Medulla oblongata (tissue), 1 donor: Measurements from ENCODE around the gene CACUL1.
"Not testable (repeated sequence)": the region's sequence is repeated elsewhere in the genome, so short reads cannot be mapped to it uniquely, and the experiment has no call there.

ENCODE experiments used
- DNase-seq: peaks from one replicate; pipeline ENCODE4 v3.0.0-alpha.2; 2015; ENCODE audit errors: extremely low spot score

Gene CACUL1

DNA sequence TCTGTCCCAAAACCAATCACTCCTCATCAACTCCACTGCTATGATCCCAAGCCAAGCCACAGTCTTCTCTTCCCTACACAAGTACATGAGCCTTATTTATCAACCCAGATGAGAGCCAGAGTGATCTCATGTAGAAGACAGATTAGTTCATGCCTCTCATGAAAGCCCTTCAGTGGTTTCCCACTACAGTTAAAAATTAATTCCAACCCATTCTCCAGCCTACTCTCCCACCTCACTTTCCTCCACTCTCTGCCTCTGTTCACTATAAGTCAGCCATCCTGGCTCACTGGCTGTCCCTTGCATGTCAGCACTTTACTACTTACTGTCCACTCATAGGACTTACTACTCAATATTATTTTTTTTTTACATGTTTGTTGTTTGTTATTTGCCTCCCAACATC lies 67.3 kb downstream of the CACUL1 start:
- no peak for DNase-seq

- no peak for DNase-seq
Observed at GRCh38 chr10:118682533-118682932, 72.2 kb downstream of the CACUL1 start.

DNA sequence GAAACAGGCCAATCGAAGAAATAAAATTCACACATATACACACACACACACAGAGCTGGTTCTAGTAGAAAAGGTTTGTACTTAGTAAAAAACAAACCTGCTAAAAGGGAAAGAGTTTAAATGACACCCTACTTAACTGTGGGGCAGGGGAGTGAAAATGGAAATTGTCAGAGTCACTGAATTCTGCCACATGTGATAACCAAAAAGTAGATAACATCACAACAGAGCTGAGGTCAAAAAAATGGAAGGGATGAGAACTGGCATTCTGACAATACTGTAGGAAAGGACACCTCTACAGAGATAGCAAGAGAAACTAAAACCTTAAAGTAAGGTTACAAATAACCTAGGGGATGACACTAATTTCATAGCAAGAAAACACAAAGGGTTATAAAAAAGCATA lies 74.6 kb downstream of the CACUL1 start:
- DNase-seq = no peak

GRCh38 chr10:118674226-118674919 lies 80.4 kb downstream of the CACUL1 start:
- DNase-seq = no peak

DNA sequence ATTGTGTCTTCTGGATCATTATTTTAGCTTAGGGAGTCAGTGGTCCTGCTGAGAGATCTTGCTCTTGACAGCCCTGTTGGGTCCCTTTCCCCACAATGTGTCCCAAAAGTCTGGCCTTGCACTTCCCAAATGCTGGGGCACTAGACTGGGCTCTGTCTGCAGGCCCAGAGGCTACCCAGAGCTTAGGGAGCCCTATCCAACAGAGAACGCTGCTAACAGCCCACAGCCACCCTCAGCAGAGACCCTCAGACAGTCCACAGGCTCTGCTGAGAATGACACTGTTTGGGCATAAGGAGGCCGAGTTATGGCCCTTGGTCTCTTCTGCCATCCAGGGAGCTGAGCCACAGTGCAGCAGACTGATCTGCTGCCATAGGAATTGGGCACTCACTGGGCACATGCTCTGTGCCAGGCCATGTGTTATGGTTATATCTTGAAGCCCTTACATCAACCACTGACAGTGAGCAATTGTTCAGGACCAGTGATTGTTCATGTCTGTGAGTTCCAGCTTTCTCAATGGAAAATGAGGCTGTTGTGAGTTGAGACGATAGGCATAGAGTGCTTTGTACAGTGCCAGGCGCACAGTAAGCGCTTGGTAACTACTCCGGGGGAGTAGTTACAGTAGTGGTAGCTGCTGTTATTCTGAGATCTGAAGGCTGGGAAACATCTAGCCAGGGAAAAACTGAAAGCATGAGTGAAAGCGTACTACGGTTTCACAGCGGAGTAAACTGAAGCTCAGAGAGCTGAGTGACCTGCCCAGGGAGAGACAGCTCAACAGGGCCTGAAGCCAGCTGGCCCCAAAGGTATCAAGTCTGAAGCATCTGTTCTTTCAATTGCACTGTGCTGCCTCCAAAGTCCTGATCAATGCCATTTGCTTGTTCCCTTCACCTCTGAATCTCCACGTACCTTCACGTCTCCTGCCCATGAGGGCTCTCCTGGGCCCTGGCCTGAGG lies 81.7 kb downstream of the CACUL1 start:
- peak; percentile 88 for DNase-seq

DNA sequence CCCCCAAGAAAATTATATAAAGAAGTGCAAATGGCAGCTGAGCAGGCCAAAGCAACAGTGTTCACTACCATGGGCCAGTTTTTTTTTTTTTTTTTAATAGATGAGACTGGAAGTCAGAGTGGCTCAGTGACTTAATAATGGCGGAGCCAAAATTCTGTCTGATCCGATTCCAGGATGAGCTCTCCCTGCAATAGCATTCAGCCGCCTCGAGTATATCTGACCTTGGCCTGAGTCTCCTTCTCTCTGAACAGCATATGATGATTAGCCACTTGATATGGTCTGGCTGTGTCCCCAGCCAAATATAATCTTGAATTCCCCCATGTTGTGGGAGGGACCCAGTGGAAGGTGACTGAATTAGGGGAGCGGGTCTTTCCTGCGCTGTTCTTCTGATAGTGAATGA lies 82.6 kb downstream of the CACUL1 start:
- no peak for DNase-seq

GRCh38 chr10:118671221-118671620 lies 83.5 kb downstream of the CACUL1 start:
- DNase-seq = not testable (repeated sequence)

- DNase-seq = no peak
Observed at GRCh38 chr10:118670472-118671124, 84.2 kb downstream of the CACUL1 start.

DNA sequence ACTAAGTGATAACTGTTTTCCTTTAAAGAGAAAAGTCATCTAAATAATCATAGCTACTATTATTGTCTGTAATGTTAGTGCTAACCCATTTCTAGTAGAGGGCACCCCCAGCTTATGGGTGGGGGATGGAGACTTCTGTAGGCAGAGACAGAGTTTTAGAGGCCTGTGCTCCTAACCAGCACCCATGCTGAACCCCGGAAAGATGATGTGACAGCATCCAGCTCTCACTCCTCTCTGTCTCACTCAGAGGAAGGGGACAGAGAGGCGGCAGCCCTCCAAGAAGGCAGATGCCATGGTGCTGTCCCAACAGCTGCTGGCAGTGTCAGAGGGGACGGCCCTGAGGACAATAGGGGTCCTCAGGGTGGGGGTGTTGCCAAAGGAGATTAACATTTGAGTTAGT lies 84.9 kb downstream of the CACUL1 start:
- DNase-seq = no peak

DNA sequence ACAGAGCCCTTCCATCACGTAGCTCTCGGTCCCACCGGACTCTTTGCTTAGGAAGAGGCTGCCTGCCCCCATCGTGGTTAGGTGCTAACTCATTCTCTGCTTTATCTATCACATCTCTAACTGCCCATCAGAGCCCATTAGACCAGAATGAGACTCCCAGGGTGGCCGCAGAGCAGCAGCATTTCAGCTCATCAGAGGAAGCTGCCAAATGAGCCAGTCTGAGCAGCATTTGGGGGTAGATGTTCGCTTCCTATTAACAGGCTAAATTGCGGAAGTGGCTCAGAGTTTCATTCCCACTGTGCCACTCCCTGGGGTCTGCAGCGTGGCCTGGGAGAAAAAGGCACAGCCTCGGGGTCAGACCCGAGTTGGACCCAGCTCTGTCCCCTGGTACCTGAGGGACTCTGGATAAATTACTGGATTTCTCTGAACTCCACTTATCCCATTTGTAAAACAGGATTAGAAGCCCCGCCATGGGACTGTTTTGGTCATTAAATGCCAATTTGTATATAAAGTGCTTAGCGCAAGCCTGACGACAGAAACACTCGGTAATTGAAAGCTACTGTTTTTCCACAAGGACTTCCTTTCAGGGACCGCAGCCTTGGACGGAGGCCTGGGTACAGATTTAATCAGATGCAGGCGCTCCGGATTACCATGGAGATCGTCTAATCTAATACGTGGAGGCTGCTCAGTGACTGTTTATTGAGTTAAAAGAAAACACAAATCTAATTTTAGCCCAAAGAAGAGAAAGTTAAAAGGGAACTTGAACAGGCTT lies 85.6 kb downstream of the CACUL1 start:
- DNase-seq = peak; percentile 86

DNA sequence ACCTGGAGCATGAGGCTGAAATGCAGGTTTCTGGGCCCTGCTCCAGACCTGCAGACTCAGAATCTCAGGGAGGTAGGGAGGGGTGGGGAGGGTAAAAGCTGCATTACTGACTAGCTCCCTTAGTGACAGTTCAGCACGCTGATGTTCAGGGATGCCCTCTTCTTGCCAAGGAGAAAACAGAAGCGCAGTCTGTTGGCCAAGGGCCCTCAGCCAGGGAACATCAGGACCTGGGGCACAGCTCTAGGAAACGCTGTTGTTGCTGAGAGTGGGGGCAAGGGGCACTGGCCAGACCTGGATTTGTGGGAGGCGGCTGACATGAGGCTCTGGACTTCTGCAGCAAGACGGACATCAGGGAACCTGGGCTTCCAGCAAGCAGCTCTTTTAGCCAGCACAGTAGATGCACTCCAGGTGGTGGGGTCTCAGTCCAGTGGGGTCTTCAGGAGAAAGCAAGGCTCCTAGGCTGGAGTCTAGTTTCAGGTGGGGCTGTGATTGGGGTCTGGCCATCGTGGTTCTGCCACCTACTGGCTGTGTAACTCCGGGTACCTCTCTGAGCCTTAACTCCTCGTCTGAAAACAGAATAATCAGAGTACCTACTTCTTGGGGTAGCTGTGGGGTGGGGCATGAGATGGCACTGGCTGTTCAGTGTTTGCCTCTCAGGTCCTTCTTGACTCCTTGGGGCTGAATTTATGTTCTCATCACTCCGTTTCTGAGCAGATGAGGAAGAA lies 86.4 kb downstream of the CACUL1 start:
- DNase-seq = peak; percentile 62

GRCh38 chr10:118667732-118668131 lies 87.0 kb downstream of the CACUL1 start:
- DNase-seq = no peak

DNA sequence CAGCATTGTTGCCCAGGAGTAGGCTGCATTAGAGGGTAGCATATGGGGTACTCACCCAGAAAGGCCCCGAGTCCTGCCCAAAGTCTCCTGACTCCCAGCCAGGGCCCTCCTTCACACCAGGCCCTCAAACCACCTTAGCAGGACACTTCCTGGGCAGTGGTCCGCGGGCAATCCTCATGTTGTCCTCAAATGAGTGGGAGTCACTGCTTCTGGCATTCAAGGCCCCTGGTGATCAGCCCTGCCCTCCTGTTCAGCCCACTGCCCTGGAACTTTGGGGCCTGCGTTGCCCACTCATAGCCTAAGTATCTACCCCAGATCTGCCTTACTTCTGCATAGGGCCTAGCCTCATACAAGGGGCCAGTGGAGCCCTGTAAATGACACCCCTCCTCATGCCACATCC lies 88.4 kb downstream of the CACUL1 start:
- no peak for DNase-seq

GRCh38 chr10:118664321-118664720 lies 90.4 kb downstream of the CACUL1 start:
- DNase-seq = no peak

- DNase-seq = no peak
Observed at GRCh38 chr10:118663176-118663575, 91.6 kb downstream of the CACUL1 start.

DNA sequence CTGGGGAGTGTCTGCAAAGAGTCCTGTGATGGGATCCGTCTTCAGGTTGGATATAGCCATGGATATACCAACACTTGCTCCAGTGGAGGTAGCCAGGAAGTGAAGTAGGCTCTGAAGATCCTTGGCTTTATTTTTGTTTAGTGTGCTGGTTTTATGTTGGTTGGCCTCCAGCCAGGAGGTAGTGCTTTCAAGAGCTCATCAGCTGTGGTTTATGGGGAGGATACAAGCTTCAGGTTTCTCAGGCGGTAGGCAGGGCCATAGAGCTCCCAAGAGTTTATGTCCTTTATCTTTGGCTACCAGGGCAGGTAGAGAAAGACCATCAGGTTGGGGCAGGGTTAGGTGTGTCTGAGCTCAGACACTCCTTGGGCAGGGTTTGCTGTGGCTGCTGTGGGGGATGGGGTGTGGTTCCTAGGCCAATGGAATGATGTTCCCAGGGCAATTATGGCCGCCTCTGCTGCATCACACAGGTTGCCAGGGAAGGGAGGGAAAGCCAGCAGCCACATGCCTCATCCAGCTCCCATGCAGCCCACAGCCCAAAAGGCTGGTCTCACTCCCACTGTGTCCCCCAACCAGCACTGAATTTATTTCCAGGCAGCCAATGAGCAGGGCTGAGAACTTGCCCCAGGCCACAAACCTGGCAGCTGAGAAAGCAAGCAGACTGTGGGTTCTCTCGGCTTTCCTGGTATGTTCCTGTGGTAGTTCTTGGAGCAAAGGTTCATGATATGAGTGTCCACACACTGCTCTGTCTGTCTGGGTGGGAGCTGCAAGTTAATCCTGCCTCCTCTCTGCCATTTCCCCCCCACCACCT lies 92.3 kb downstream of the CACUL1 start:
- no peak for DNase-seq

DNA sequence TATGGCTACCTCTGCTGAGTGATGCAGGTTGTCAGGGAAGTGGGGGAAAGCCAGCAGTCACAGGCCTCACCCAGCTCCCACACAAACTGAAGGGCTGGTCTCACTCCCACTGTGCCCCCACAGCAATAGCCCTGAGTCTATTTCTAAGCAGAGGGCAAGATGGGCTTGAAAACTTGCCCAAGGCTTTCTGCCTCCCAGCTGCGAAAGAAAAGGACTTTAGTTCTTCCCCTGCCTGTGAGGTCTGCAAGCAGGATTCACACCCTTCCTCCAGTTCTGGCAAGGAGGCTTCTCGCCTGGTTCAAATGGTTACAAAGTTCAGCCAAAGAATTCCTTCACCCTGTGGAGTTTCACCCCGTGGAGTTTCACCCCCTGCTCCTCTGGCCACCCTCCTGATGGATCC lies 96.0 kb downstream of the CACUL1 start:
- DNase-seq = no peak

DNA sequence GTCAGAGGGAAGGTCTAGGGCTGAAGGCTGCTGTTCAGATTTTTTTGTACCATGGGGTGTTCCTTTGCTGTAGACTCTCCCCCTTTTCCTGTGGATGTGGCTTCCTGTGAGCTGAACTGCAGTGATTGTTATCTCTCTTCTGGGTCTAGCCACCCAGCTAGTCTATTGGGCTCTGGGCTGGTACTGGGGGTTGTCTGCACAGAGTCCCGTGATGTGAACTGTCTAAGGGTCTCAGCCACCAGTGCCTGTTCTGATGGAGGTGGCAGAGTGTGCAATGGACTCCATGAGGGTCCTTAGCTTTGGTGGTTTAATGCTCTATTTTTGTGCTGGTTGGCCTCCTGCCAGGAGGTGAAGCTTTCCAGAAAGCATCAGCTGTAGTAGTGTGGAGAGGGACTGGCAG lies 96.6 kb downstream of the CACUL1 start:
- not testable (repeated sequence) for DNase-seq

DNA sequence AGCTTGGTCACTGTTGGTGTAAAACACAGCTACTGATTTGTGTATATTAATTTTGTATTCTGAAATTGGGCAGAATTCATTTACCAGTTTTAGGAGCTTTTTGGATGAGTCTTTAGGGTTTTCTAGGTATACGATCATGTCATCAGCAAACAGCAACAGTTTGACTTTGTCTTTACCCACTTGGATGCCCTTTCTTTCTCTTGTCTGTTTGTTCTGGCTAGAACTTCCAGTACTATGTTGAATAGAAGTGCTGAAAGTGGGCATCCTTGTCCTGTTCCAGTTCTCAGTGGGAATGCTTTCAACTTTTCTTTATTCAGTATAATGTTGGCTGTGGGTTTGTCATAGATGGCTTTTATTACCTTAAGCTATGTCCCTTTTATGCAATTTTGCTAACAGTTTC lies 109.5 kb downstream of the CACUL1 start:
- DNase-seq = peak; percentile 41

DNA sequence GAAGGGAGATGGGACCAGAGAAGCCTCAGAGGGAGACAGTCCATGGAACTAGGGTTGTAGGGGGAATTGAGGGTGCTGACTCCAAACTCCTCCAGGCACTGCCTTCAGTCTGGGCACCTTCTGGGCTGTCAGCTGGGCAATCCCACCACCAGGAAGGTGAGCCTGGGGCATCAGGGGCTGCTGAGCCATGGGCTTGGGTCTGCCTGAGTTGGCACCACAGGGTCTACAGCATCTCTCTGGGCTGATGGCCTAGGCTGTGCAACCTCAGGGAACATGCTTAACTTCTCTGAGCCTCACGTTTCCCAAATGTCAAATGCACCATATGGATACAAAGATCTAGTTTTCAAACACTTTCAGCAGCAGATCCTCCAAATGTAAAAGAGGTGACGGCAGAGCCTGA lies 112.5 kb downstream of the CACUL1 start:
- DNase-seq = no peak
